ENCODE measurements around the gene FOXC1. TPM values are rescaled to one million over a fixed set of nuclear protein-coding genes. Genes with fewer than 3 reads are reported as not detected.

The FOXC1 gene
- total and polyA plus RNA-seq, 5 experiments from 2014 or later = not detected

DNA sequence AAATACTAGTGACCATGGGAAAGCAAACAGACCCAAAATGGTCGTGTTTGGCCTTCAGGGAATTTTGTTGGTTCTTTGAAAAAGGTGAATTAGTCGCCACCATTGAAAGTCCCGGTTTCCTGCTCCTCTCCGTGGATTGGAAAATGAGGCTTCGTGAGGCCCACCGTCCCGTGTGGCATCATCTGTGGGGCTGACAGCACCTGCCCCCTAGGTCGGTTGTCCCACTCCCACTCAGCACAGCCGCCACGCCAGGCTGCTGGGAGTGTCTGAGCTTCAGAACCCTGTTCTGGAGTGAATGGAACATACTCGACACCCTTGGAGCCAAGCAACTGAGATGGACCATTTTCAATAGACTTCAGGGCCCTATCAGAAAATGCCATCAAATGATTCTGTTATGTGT lies 33.0 kb upstream of the FOXC1 start:
- ATAC-seq (no peak), DNase-seq (no peak)
- peaks cover 0 to 14% (median 6%) of the 10 kb centered on the region in 9 donors for H3K9me3 Mint-ChIP-seq
- H3K4me1 Mint-ChIP-seq = no peaks in the 10 kb centered on the region
- H3K4me3 Mint-ChIP-seq = no peak overlapping the region
- H3K27ac Mint-ChIP-seq = no peak overlapping the region
- H3K27me3 Mint-ChIP-seq = peaks cover 0 to 7% (median 2%) of the 10 kb centered on the region in 5 donors
- H3K36me3 Mint-ChIP-seq = peaks cover 0 to 9% (median 2%) of the 10 kb centered on the region in 3 donors
- POLR2A ChIA-PET = no interaction called here

DNA sequence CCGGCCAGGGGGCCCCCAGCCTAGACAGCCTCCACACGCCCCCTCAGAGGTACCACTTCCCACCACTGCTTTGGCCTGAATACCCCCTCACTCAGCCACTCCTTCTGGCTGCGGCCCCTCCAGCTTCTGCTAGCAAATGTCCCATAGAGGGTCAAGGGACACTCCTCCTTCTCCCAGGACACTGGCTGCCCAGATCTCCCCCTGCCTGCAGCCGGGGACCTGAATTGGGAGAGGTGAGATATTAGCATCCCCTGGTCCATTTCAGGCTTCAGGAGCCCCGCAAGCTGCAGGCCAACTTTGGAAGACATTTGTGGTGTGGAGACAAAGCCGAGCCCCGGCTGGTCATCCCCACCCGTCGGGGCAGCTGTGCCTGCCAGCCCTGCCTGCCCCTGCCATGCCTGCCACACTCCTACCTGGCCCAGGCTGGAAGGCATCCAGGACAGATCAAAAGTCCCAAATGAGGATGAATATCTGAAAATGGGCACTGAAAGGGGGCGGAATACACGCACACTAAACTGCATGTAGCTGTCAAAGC lies 32.5 kb upstream of the FOXC1 start:
- ATAC-seq (no peak), DNase-seq (no peak)
- Mint-ChIP-seq H3K9me3 (peaks cover 0 to 9% (median 1%) of the 10 kb centered on the region in 9 donors), H3K27me3 (peaks cover 0 to 7% (median 4%) of the 10 kb centered on the region in 5 donors), H3K4me1 (no peaks in the 10 kb centered on the region), H3K4me3 (no peak overlapping the region), H3K27ac (no peak overlapping the region), H3K36me3 (peaks cover 0 to 4% (median 0%) of the 10 kb centered on the region in 3 donors)
- POLR2A ChIA-PET = no interaction called here

DNA sequence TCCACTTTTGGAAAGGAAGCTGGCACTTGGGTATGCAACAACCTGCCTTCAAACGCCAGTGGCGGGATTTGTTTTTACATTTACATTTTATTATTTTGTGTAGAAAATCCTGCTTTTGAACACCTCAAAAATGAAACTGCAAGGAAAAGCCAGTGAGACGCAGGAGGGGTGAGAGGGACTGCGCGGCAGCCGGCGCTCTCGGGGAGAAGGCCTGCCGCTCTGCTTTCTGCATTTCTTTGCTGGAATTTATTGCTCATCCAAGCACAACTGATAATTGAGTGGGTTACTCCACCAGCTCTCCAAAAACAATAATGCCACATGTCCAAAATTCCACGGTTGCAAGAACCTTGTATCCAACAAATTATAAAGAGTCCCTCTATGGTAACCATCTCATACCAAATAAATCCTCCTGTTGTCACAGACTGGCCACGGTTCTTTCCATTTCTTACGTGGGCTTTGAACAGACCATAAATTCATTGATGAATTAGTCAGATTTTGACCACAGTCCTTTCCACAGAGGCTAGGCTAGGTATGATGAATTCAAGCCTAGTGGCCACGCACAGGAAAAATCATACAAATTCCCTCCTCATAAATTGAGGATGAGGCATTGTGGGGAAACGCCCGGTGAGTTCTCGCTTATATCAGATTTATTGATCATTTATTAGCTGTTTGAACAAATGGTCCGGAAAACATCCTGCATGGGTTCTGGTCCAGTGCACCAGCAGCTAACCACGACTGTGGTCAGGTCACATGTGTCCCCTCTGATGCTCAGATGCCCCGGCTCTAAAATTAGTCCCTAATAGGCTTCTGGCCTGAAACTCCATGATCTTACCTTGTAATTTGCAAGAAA lies 31.6 kb upstream of the FOXC1 start:
- peaks cover 0 to 5% (median 0%) of the 10 kb centered on the region in 9 donors for H3K9me3 Mint-ChIP-seq
- H3K4me3 Mint-ChIP-seq = no peak overlapping the region
- H3K4me1 Mint-ChIP-seq = no peaks in the 10 kb centered on the region
- no peaks in the 10 kb centered on the region for H3K36me3 Mint-ChIP-seq
- no peak for ATAC-seq
- no peak for DNase-seq
- peaks cover 0 to 7% (median 3%) of the 10 kb centered on the region in 5 donors for H3K27me3 Mint-ChIP-seq
- no peak overlapping the region for H3K27ac Mint-ChIP-seq
- POLR2A ChIA-PET = no interaction called here

DNA sequence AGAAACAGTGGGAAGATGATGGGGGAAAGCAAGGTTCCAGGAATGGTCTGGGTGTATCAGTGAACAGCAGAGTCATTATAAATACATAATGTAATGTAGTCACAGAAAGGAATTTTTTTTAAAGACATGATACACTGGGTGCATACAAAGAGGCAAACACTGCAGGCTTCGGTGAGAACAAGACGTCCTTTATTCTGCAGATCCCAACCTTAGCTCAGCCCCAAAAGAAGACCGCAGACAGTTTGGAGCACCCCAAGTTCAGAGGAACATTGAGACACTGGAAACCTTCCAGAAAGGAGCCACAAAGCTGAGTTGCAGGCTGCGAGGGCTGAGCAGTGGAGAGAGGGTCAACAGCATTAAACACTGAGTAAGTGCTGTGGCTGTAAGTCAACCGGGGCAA lies 30.6 kb upstream of the FOXC1 start:
- H3K9me3 Mint-ChIP-seq = peaks cover 0 to 5% (median 0%) of the 10 kb centered on the region in 9 donors
- no peak for ATAC-seq
- no peaks in the 10 kb centered on the region for H3K4me1 Mint-ChIP-seq
- H3K36me3 Mint-ChIP-seq = no peaks in the 10 kb centered on the region
- H3K27me3 Mint-ChIP-seq = peaks cover 0 to 7% (median 3%) of the 10 kb centered on the region in 5 donors
- no peak for DNase-seq
- H3K4me3 Mint-ChIP-seq = no peak overlapping the region
- no peak overlapping the region for H3K27ac Mint-ChIP-seq
- POLR2A ChIA-PET = no interaction called here

DNA sequence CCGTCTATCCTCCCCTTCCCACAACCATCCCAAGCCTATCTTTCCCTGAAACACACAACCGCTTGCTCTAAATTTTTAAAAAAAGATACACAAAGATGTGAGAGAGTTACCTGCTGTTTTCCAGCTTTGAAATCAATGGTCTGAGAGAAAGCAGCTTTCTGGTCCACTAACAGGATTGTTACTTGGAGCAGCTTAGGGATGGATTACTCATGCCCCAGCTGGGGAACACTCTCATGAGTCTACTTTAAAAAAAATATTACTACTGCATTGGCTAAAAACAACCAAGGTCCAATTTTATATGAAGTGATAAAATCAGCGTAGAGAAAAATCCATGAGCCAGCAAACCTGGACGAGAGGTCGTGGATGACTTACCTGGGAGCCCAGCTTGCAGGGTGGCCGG lies 29.6 kb upstream of the FOXC1 start:
- DNase-seq = no peak
- Mint-ChIP-seq H3K9me3 (no peaks in the 10 kb centered on the region), H3K4me1 (no peaks in the 10 kb centered on the region), H3K36me3 (no peaks in the 10 kb centered on the region), H3K4me3 (no peak overlapping the region), H3K27ac (no peak overlapping the region), H3K27me3 (peaks cover 0 to 6% (median 3%) of the 10 kb centered on the region in 5 donors)
- POLR2A ChIA-PET = no interaction called here
- no peak for ATAC-seq

DNA sequence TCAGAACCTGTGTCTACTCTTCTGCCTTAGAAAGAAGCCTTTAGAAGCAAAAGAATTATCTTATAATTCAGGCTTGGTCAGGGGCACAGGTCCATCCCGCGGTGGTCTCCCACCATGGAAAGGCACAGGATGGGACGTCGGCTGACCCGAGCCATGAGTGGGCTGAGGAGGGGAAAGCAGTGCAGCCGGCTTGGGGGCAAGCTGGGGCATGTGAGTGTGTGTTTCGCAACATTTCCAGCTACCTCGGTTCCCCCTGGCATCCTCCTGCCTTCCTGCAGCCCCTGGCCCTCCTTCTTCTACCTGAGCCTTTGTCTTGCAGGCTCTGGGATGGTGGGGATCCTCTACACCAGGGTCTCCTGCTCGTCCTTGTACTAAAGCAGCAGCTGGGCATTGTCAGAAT lies 29.1 kb upstream of the FOXC1 start:
- Mint-ChIP-seq H3K36me3 (no peaks in the 10 kb centered on the region), H3K4me3 (no peak overlapping the region), H3K9me3 (no peaks in the 10 kb centered on the region), H3K27me3 (peaks cover 0 to 6% (median 4%) of the 10 kb centered on the region in 5 donors), H3K4me1 (no peaks in the 10 kb centered on the region), H3K27ac (no peak overlapping the region)
- DNase-seq = no peak
- no peak for ATAC-seq
- POLR2A ChIA-PET = no interaction called here

DNA sequence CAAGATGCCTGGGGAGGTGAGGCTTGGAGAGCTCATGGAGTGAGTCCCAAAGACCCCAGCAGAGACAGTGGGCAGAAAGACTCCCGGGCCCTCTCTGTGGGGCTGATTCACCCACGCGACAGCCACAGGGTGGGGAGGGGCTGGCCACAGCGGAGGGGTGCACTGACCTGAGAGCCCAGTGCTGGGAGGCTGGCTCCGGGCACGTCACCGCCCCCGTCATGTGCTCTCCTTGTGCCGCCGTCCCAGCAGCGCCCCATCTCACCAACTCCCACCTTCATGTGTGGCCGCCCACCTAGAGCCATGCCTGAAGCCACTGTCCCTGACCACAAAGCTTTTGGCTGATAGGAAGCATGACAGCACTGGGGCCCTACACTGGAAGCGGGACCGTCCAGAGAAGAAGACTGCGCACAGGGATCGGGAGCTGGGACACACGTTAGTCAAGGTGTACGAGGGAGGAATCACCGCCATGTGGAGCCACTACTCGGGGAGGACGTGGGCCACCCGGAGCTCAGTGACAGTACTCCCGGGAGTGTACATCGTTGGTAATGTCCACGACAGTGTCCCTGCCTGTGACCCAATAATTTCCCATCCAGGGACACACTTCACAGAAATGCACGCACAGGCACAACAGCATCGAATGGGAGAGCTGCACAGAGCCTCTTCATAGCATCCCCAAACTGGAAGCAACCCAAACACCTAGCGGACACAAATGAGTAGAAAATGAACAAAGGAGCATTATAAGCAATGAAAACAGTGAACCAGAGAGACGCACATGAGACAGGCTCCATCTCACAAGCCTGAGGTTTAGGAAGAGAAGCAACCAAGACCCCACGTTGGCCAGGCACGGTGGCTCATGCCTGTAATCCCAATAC lies 28.4 kb upstream of the FOXC1 start:
- H3K4me1 Mint-ChIP-seq = no peaks in the 10 kb centered on the region
- ATAC-seq (no peak), DNase-seq (no peak)
- H3K27ac Mint-ChIP-seq = no peak overlapping the region
- H3K36me3 Mint-ChIP-seq = no peaks in the 10 kb centered on the region
- POLR2A ChIA-PET = no interaction called here
- H3K9me3 Mint-ChIP-seq = no peaks in the 10 kb centered on the region
- peaks cover 0 to 9% (median 4%) of the 10 kb centered on the region in 5 donors for H3K27me3 Mint-ChIP-seq
- no peak overlapping the region for H3K4me3 Mint-ChIP-seq

DNA sequence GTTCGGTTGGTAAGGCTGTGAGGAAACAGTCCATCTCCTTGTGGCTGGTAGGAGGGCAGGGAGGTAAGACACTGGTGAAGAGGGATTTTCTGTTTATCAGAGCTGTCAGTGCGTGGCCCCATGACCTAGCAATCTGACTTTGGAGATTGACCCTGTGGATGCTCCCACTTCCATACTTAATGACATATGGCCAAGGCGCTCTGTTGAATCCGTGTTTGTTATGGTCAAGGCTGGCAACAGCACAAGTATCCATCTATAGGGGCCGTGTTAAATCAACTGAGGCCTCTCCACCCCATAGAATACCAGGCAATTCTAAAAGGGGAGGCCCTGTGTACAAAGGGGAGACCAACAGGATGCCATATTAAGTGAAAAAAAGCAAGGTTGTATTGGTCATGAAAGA lies 25.6 kb upstream of the FOXC1 start:
- Mint-ChIP-seq H3K27me3 (peaks cover 1 to 15% (median 10%) of the 10 kb centered on the region in 5 donors), H3K4me3 (no peak overlapping the region), H3K36me3 (no peaks in the 10 kb centered on the region), H3K4me1 (no peaks in the 10 kb centered on the region), H3K27ac (no peak overlapping the region), H3K9me3 (no peaks in the 10 kb centered on the region)
- ATAC-seq = no peak
- POLR2A ChIA-PET = no interaction called here
- DNase-seq = no peak

DNA sequence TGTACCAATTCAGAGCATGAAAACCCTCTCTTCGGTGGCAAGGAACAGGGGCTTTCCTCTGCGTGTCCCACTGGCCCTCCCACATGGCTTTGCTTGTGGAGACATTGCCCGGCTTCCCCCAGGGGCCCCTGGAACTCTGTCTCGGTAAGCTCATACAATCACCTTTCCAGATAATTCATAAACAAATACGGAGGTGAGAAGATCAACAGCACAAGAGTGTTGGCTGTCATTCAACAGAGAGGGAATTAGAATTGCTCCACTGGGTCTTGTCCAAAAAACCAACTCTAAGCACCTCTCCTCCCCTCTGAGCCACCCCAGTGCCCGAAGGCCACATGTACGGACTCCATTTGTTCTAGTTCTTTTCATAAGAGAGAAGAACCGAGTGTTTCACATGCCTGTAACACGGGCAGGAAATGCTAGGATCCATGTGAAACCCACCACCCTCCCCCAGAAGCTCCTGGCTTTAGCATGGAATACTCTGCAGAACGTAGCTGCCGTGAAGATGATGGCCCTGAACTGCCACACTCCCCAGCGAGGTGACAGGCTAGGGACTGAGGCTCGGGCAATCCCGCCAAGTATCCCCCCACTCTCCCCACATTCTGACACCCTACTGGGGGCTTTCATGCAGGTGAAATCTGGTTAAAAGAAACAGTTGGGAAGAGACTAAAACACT lies 24.6 kb upstream of the FOXC1 start:
- H3K27me3 Mint-ChIP-seq = peaks cover 1 to 22% (median 14%) of the 10 kb centered on the region in 5 donors
- no peaks in the 10 kb centered on the region for H3K4me1 Mint-ChIP-seq
- no peak for DNase-seq
- H3K36me3 Mint-ChIP-seq = no peaks in the 10 kb centered on the region
- ATAC-seq = no peak
- no peaks in the 10 kb centered on the region for H3K9me3 Mint-ChIP-seq
- POLR2A ChIA-PET = no interaction called here
- no peak overlapping the region for H3K27ac Mint-ChIP-seq
- no peak overlapping the region for H3K4me3 Mint-ChIP-seq

DNA sequence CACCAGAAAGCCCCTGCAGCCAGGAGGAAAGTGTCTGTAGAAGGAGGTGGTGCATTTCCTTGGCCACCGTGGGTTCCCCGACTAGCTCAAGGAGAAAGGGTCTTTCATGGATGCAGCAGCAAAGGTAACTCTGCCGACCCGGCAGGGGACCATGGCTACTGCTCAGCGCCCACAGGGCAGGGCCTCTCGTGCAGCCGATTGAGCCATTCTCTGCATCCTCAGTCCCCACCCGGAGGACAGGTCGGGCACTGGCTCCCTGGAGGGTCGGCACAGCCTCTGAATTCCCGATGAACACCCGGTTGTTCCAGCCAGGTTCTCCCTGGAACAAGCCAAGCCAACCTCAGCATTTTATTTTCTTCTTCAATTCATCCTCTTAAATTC lies 24.1 kb upstream of the FOXC1 start:
- ATAC-seq (no peak), DNase-seq (no peak)
- no peaks in the 10 kb centered on the region for H3K36me3 Mint-ChIP-seq
- POLR2A ChIA-PET = no interaction called here
- peaks cover 1 to 22% (median 16%) of the 10 kb centered on the region in 5 donors for H3K27me3 Mint-ChIP-seq
- no peak overlapping the region for H3K27ac Mint-ChIP-seq
- H3K4me1 Mint-ChIP-seq = no peaks in the 10 kb centered on the region
- H3K4me3 Mint-ChIP-seq = no peak overlapping the region
- H3K9me3 Mint-ChIP-seq = no peaks in the 10 kb centered on the region

DNA sequence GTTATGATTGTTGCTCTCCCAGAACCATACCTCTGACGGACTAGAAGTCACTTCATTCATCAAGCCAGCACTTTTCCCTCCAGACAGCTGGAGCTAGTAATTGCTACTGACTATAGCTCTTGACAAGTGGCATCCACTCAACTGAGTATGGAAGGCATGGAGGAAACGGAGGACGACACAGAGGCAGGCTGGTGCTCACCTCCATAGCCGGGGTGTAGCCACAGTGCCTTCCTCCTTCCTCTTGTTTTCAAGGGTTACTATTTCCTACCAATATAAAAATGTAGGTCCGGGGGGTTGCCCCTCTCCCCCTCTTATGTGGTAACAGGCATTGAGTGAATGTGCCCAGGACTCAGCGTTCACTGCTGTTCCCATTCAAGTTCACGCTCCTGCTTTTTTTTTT lies 23.5 kb upstream of the FOXC1 start:
- Mint-ChIP-seq H3K36me3 (no peaks in the 10 kb centered on the region), H3K4me3 (no peak overlapping the region), H3K4me1 (no peaks in the 10 kb centered on the region), H3K9me3 (no peaks in the 10 kb centered on the region), H3K27ac (no peak overlapping the region), H3K27me3 (peaks cover 1 to 22% (median 17%) of the 10 kb centered on the region in 5 donors)
- POLR2A ChIA-PET = no interaction called here
- DNase-seq (no peak), ATAC-seq (no peak)

DNA sequence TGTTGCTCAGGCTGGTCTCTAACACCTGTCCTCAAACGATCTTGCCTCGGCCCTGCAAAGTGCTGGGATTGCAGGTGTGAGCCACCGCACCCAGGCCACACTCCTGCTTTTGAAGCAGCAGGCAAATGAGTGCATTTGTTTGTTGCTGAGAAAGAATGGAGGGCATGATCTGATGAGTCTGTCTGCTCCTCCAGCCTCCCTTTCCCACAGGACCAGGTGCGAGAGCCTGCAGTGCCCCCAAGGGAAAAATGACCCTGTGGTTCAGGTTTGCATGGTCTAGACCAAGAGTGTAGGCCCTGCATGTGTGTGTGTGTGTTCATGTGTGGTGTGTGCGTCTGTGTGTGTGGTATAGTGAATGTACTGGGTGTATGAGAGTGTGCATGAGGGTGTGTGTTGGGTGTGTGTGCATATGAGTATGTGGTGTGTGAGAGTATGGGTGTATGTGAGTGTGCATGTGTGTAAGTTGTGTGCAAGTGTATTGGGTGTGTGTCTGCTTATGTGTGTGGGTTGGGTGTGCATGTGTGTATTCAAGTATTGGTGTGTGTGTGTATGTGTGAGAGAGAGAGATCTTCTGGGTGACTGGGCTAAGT lies 22.8 kb upstream of the FOXC1 start:
- Mint-ChIP-seq H3K4me1 (no peaks in the 10 kb centered on the region), H3K4me3 (no peak overlapping the region), H3K27ac (peak overlapping the region in 1 of 10 donors; percentile 4), H3K9me3 (no peaks in the 10 kb centered on the region), H3K36me3 (no peaks in the 10 kb centered on the region), H3K27me3 (peaks cover 1 to 22% (median 13%) of the 10 kb centered on the region in 5 donors)
- DNase-seq (no peak), ATAC-seq (no peak)
- POLR2A ChIA-PET = no interaction called here

Measured in naive thymus-derived CD8-positive, alpha-beta T cell (primary cell).